ENCODE results near the gene IPO11. TPM values are rescaled to one million over a fixed set of nuclear protein-coding genes. Genes with fewer than 3 reads are reported as not detected.

IPO11 gene
- polyA plus RNA-seq (2013, experiment 1 of 4), result 36.8 TPM
- 46.2 TPM for polyA plus RNA-seq (2013, experiment 2 of 4)
- 29.5 TPM for polyA plus RNA-seq (2013, experiment 3 of 4)
- 32.3 TPM for polyA plus RNA-seq (2013, experiment 4 of 4)

GRCh38 chr5:62412549-62413329, at the start of gene IPO11:
Gene IPO11 (plus strand): TSS chr5:62412763. CDS start chr5:62437280, 24,517 bp downstream.
- Histone ChIP-seq H3K9me3 (ENCODE audit: control insufficient read depth, low read length) (no peaks in the 10 kb centered on the region), H3K27ac (ENCODE audit: insufficient read depth, low read depth, low read length, poor library complexity, severe bottlenecking) (peak within 1 kb of the TSS; percentile 93), H3K4me3 (ENCODE audit: insufficient read depth, low read depth, low read length) (peak within 1 kb of the TSS; percentile 84), H3K36me3 (ENCODE audit: control insufficient read depth, insufficient read depth, low read length) (no peaks in the 10 kb centered on the region), H3K27me3 (ENCODE audit: control insufficient read depth, insufficient read depth, low read length, poor library complexity, severe bottlenecking) (no peaks in the 10 kb centered on the region), H3K4me1 (ENCODE audit: control insufficient read depth, insufficient read depth, low read length) (peaks cover 7% of the 10 kb centered on the region)
- 0 to 1% methylated on average over 66 of the region's 66 CpGs for WGBS, 2 experiments

GRCh38 chr5:62369039-62369438, 43.5 kb upstream of the IPO11 start:
- peaks cover 23% of the 10 kb centered on the region for H3K36me3 ChIP-seq (ENCODE audit: control insufficient read depth, insufficient read depth, low read length)
- WGBS, 2 experiments, result 98 to 100% methylated on average over 2 of the region's 2 CpGs

GRCh38 chr5:62371409-62371808, 41.2 kb upstream of the IPO11 start:
- Histone ChIP-seq H3K27me3 (ENCODE audit: control insufficient read depth, insufficient read depth, low read length, poor library complexity, severe bottlenecking) (no peaks in the 10 kb centered on the region), H3K4me3 (ENCODE audit: insufficient read depth, low read depth, low read length) (no peak overlapping the region), H3K27ac (ENCODE audit: insufficient read depth, low read depth, low read length, poor library complexity, severe bottlenecking) (no peak overlapping the region), H3K36me3 (ENCODE audit: control insufficient read depth, insufficient read depth, low read length) (peaks cover 19% of the 10 kb centered on the region), H3K4me1 (ENCODE audit: control insufficient read depth, insufficient read depth, low read length) (no peaks in the 10 kb centered on the region), H3K9me3 (ENCODE audit: control insufficient read depth, low read length) (no peaks in the 10 kb centered on the region)

More at GRCh38 chr5:62369039-62369438, 43.5 kb upstream of the IPO11 start:
- H3K27me3 ChIP-seq (ENCODE audit: control insufficient read depth, insufficient read depth, low read length, poor library complexity, severe bottlenecking), result no peaks in the 10 kb centered on the region
- no peaks in the 10 kb centered on the region for H3K4me1 ChIP-seq (ENCODE audit: control insufficient read depth, insufficient read depth, low read length)
- H3K27ac ChIP-seq (ENCODE audit: insufficient read depth, low read depth, low read length, poor library complexity, severe bottlenecking), result no peak overlapping the region
- H3K4me3 ChIP-seq (ENCODE audit: insufficient read depth, low read depth, low read length), result no peak overlapping the region
- H3K9me3 ChIP-seq (ENCODE audit: control insufficient read depth, low read length), result no peaks in the 10 kb centered on the region

GRCh38 chr5:62372600-62372999, 40.0 kb upstream of the IPO11 start:
- H3K4me1 ChIP-seq (ENCODE audit: control insufficient read depth, insufficient read depth, low read length), result no peaks in the 10 kb centered on the region
- H3K27ac ChIP-seq (ENCODE audit: insufficient read depth, low read depth, low read length, poor library complexity, severe bottlenecking), result no peak overlapping the region
- no peak overlapping the region for H3K4me3 ChIP-seq (ENCODE audit: insufficient read depth, low read depth, low read length)
- H3K27me3 ChIP-seq (ENCODE audit: control insufficient read depth, insufficient read depth, low read length, poor library complexity, severe bottlenecking), result no peaks in the 10 kb centered on the region
- peaks cover 19% of the 10 kb centered on the region for H3K36me3 ChIP-seq (ENCODE audit: control insufficient read depth, insufficient read depth, low read length)
- 95 to 98% methylated on average over 2 to 3 of the region's 3 CpGs for WGBS, 2 experiments
- H3K9me3 ChIP-seq (ENCODE audit: control insufficient read depth, low read length), result no peaks in the 10 kb centered on the region

DNA sequence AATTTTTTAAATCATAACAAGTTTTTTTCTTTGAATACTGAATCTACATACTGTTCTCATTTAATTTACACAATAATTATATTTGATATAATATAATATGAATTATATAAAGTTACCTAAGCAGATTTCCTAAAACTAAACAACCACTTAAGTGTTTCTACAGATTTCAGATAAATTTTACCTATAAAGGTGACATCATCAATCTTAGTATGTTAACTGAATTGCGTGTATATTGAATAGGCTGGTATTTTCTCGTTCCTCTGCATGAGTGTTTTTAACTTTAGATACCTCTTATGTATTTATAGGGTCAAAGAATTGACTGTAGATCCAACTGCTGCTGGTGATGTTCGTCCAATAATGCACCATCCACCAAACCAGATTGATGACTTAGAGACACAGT, 39.2 kb upstream of the IPO11 start:
- Histone ChIP-seq H3K36me3 (ENCODE audit: control insufficient read depth, insufficient read depth, low read length) (peaks cover 27% of the 10 kb centered on the region), H3K9me3 (ENCODE audit: control insufficient read depth, low read length) (no peaks in the 10 kb centered on the region), H3K4me3 (ENCODE audit: insufficient read depth, low read depth, low read length) (no peak overlapping the region), H3K4me1 (ENCODE audit: control insufficient read depth, insufficient read depth, low read length) (no peaks in the 10 kb centered on the region), H3K27me3 (ENCODE audit: control insufficient read depth, insufficient read depth, low read length, poor library complexity, severe bottlenecking) (no peaks in the 10 kb centered on the region), H3K27ac (ENCODE audit: insufficient read depth, low read depth, low read length, poor library complexity, severe bottlenecking) (no peak overlapping the region)
- WGBS, 2 experiments, result 93% methylated on average over 3 of the region's 3 CpGs; no CpG with 5 or more reads in 1 of the 2 experiments

- 83 to 95% methylated on average over 1 of the region's 1 CpG for WGBS, 2 experiments
- Histone ChIP-seq H3K27me3 (ENCODE audit: control insufficient read depth, insufficient read depth, low read length, poor library complexity, severe bottlenecking) (no peaks in the 10 kb centered on the region), H3K4me3 (ENCODE audit: insufficient read depth, low read depth, low read length) (no peak overlapping the region), H3K27ac (ENCODE audit: insufficient read depth, low read depth, low read length, poor library complexity, severe bottlenecking) (no peak overlapping the region), H3K9me3 (ENCODE audit: control insufficient read depth, low read length) (no peaks in the 10 kb centered on the region), H3K36me3 (ENCODE audit: control insufficient read depth, insufficient read depth, low read length) (peaks cover 34% of the 10 kb centered on the region), H3K4me1 (ENCODE audit: control insufficient read depth, insufficient read depth, low read length) (no peaks in the 10 kb centered on the region)
Measured at GRCh38 chr5:62374090-62374489, 38.5 kb upstream of the IPO11 start.

GRCh38 chr5:62375627-62376026, 36.9 kb upstream of the IPO11 start:
- Histone ChIP-seq H3K27me3 (ENCODE audit: control insufficient read depth, insufficient read depth, low read length, poor library complexity, severe bottlenecking) (no peaks in the 10 kb centered on the region), H3K27ac (ENCODE audit: insufficient read depth, low read depth, low read length, poor library complexity, severe bottlenecking) (no peak overlapping the region), H3K9me3 (ENCODE audit: control insufficient read depth, low read length) (no peaks in the 10 kb centered on the region), H3K4me1 (ENCODE audit: control insufficient read depth, insufficient read depth, low read length) (no peaks in the 10 kb centered on the region), H3K4me3 (ENCODE audit: insufficient read depth, low read depth, low read length) (no peak overlapping the region), H3K36me3 (ENCODE audit: control insufficient read depth, insufficient read depth, low read length) (peaks cover 41% of the 10 kb centered on the region)

DNA sequence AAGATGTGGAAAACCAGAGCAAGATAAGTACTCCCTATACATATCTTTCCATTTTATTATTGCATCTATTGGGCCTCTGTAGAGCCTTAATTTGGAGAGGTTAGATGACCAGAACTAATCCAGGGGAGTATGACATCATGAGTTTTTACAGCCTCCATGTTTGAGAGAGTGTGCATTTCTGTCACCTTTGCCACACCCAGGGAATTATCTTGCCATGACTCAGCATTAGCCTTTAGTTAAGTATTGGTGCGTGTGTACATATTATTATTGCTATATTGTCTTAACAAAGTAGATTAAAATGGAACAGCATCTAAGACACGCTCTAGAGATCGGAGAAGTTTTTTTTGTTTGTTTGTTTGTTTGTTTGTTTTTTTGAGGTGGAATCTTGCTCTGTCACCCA, 36.5 kb upstream of the IPO11 start:
- WGBS, 2 experiments, result 91% methylated on average over 2 to 3 of the region's 3 CpGs
- H3K9me3 ChIP-seq (ENCODE audit: control insufficient read depth, low read length), result no peaks in the 10 kb centered on the region
- no peaks in the 10 kb centered on the region for H3K4me1 ChIP-seq (ENCODE audit: control insufficient read depth, insufficient read depth, low read length)
- no peak overlapping the region for H3K4me3 ChIP-seq (ENCODE audit: insufficient read depth, low read depth, low read length)
- H3K27me3 ChIP-seq (ENCODE audit: control insufficient read depth, insufficient read depth, low read length, poor library complexity, severe bottlenecking), result no peaks in the 10 kb centered on the region
- H3K36me3 ChIP-seq (ENCODE audit: control insufficient read depth, insufficient read depth, low read length), result peaks cover 41% of the 10 kb centered on the region
- no peak overlapping the region for H3K27ac ChIP-seq (ENCODE audit: insufficient read depth, low read depth, low read length, poor library complexity, severe bottlenecking)

DNA sequence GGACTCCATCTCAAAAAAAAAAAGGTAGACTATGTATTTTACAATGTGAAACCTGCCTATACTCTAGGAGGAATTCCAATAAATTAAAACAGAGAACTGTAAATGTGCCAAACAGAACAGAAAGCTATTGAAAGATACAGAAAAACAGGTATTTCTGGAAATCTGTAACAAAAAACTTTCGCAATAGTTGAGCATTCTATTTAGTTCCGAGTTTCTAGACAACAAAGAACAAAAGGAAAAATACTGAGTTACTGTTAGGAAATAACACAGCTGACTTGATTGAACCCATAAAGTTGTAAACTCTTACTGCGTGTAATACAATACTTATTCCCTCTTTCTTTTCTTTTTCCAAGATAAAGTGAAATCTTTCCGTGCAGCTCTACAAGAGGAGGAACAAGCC, 27.4 kb upstream of the IPO11 start:
- WGBS, 2 experiments, result 98% methylated on average over 4 of the region's 4 CpGs
- peaks cover 42% of the 10 kb centered on the region for H3K36me3 ChIP-seq (ENCODE audit: control insufficient read depth, insufficient read depth, low read length)
- H3K27ac ChIP-seq (ENCODE audit: insufficient read depth, low read depth, low read length, poor library complexity, severe bottlenecking), result no peak overlapping the region
- no peaks in the 10 kb centered on the region for H3K4me1 ChIP-seq (ENCODE audit: control insufficient read depth, insufficient read depth, low read length)
- no peaks in the 10 kb centered on the region for H3K9me3 ChIP-seq (ENCODE audit: control insufficient read depth, low read length)
- no peaks in the 10 kb centered on the region for H3K27me3 ChIP-seq (ENCODE audit: control insufficient read depth, insufficient read depth, low read length, poor library complexity, severe bottlenecking)
- H3K4me3 ChIP-seq (ENCODE audit: insufficient read depth, low read depth, low read length), result no peak overlapping the region

DNA sequence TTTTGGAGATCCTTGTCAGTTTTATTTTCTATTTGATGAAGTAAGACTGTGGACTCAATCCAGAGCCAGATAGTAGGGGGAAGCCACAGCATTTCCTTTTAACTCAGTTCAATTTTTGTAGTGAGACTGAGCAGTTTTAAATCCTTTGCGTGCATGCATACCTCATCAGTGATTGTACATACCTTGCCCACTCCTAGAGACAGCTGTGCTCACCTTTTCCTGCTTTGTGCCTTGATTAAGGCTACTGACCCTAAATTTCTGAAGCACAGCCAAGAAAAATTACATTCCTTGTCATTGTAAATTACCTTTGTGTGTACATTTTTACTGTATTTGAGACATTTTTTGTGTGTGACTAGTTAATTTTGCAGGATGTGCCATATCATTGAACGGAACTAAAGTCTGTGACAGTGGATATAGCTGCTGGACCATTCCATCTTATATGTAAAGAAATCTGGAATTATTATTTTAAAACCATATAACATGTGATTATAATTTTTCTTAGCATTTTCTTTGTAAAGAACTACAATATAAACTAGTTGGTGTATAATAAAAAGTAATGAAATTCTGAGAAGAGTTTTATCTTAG, 26.7 kb upstream of the IPO11 start:
- Histone ChIP-seq H3K36me3 (ENCODE audit: control insufficient read depth, insufficient read depth, low read length) (peaks cover 42% of the 10 kb centered on the region), H3K27me3 (ENCODE audit: control insufficient read depth, insufficient read depth, low read length, poor library complexity, severe bottlenecking) (no peaks in the 10 kb centered on the region), H3K4me3 (ENCODE audit: insufficient read depth, low read depth, low read length) (no peak overlapping the region), H3K9me3 (ENCODE audit: control insufficient read depth, low read length) (no peaks in the 10 kb centered on the region), H3K4me1 (ENCODE audit: control insufficient read depth, insufficient read depth, low read length) (no peaks in the 10 kb centered on the region), H3K27ac (ENCODE audit: insufficient read depth, low read depth, low read length, poor library complexity, severe bottlenecking) (no peak overlapping the region)
- WGBS, 2 experiments, result 88 to 92% methylated on average over 1 to 2 of the region's 2 CpGs
